H1 (cell line): ENCODE measurements around the gene SIX5. TPM values are rescaled to one million over a fixed set of nuclear protein-coding genes. Genes with fewer than 3 reads are reported as not detected.

Experiments used
- ATF2 ChIP-seq: IDR thresholded peaks from 2 replicates; pipeline ENCODE4 v1.6.1; 2012; ENCODE audit warnings: low read length, inconsistent platforms
- CHD2 ChIP-seq: IDR thresholded peaks from 2 replicates; pipeline ENCODE4 v1.6.1; 2012; ENCODE audit warnings: low read length, improper control_type of control experiment
- CHD7 ChIP-seq: fragments of 300-600 bp; sonication (generic); IDR thresholded peaks from 2 replicates; pipeline ENCODE4 v1.7.1; 2012; ENCODE audit warnings: low read length, moderate library complexity, mild to moderate bottlenecking, inconsistent platforms; ENCODE audit not compliant: insufficient replicate concordance
- KDM4A ChIP-seq: IDR thresholded peaks from one replicate; pipeline ENCODE4 v1.7.1; 2012; ENCODE audit warnings: low read depth, mild to moderate bottlenecking, moderate library complexity, low read length, inconsistent platforms; ENCODE audit not compliant: severe bottlenecking
- KDM5A ChIP-seq: fragments of 200-600 bp; IDR thresholded peaks from 2 replicates; pipeline ENCODE4 v1.7.1; 2012; ENCODE audit warnings: mild to moderate bottlenecking, low read length, inconsistent platforms, mixed read lengths
- MAFK ChIP-seq: IDR thresholded peaks from 2 replicates; pipeline ENCODE4 v1.6.1; 2012; ENCODE audit warnings: low read depth, mild to moderate bottlenecking, improper control_type of control experiment, low read length
- RNF2 ChIP-seq: fragments of 200-900, 300-1000 bp; sonication (generic); IDR thresholded peaks from 2 replicates; pipeline ENCODE4 v1.7.1; 2016; ENCODE audit warnings: borderline replicate concordance, low read depth, mild to moderate bottlenecking, antibody characterized with exemption, low read length; ENCODE audit not compliant: poor library complexity, severe bottlenecking; ENCODE audit errors: missing control alignments
- TAF1 ChIP-seq: IDR thresholded peaks from 2 replicates; pipeline ENCODE4 v1.6.1; 2011; ENCODE audit warnings: mild to moderate bottlenecking, low read depth, low read length
- USF2 ChIP-seq: IDR thresholded peaks from 2 replicates; pipeline ENCODE4 v1.6.1; 2011; ENCODE audit warnings: low read length, improper control_type of control experiment
- polyA plus RNA-seq, 7 experiments: library from polyadenylated mRNA; depleted of rRNA in 3 of 7; stranded (reverse) in 5 of 7; unstranded in 2 of 7; fragments of >200 nt in 5 of 7; fragments of 200-250 nt in 2 of 7; gene quantifications; 1 replicate in 5 of 7; 2 replicates in 1 of 7; 4 replicates in 1 of 7; pipeline versions ENCODE4 v1.2.1 to v1.2.3, GENCODE V29; 2011 to 2013; ENCODE audit warnings: missing spikeins in 2 of 7, mixed read lengths in 2 of 7
- total RNA-seq: library from RNA; stranded (reverse); fragmentation: NEBNext Ultra II Directional; extraction: Animal tissue kit (Norgen Biotek cat#: 25700); gene quantifications from 2 replicates; pipeline ENCODE4 v1.2.1, GENCODE V29; 2021

The SIX5 gene
- total and polyA plus RNA-seq, 2 of the 8 experiments (the other 6 are each of a cell fraction or from before 2014, with no cell fraction given) = 20.9 to 24.2 TPM

- TF ChIP-seq CHD7 = no peak
- TF ChIP-seq KDM5A = no peak
- no peak for TF ChIP-seq USF2
- no peak for TF ChIP-seq MAFK
- no peak for TF ChIP-seq ATF2
- TF ChIP-seq KDM4A = no peak
- TF ChIP-seq CHD2 = no peak
- no peak for TF ChIP-seq TAF1
- no peak for TF ChIP-seq RNF2
Observed at GRCh38 chr19:45742969-45743368, 26.1 kb downstream of the SIX5 start (continued).
